Hepatocyte (in vitro differentiated cells): Measurements from ENCODE around the gene AMDHD2. TPM values are rescaled to one million over a fixed set of nuclear protein-coding genes. Genes with fewer than 3 reads are reported as not detected.

Experiments
- DNase-seq: peaks from one replicate; pipeline ENCODE4 v3.0.0-alpha.2; 2016; ENCODE audit warnings: low spot score
- H2AFZ ChIP-seq: fragments of 200-600 bp; sonication (generic); 2 replicates; pipeline ENCODE4 v1.6.0; 2016; ENCODE audit warnings: antibody characterized with exemption, mild to moderate bottlenecking
- H3K27ac ChIP-seq: fragments of 200-600 bp; sonication (generic); 2 replicates; pipeline ENCODE4 v1.5.1; 2016; ENCODE audit warnings: mild to moderate bottlenecking
- H3K27me3 ChIP-seq: fragments of 200-600 bp; sonication (generic); 2 replicates; pipeline ENCODE4 v1.6.1; 2016
- H3K36me3 ChIP-seq: fragments of 200-600 bp; sonication (generic); replicated peaks from 2 replicates; pipeline ENCODE4 v1.5.1; 2016; ENCODE audit warnings: low read depth; ENCODE audit not compliant: insufficient read depth
- H3K4me1 ChIP-seq: fragments of 200-600 bp; sonication (generic); 2 replicates; pipeline ENCODE4 v1.5.1; 2016; ENCODE audit warnings: mild to moderate bottlenecking, moderate library complexity; ENCODE audit not compliant: insufficient read depth
- H3K4me2 ChIP-seq: fragments of 200-600 bp; sonication (generic); 2 replicates; pipeline ENCODE4 v1.6.0; 2016
- H3K4me3 ChIP-seq: fragments of 200-600 bp; sonication (generic); 2 replicates; pipeline ENCODE4 v1.5.1; 2016; ENCODE audit warnings: mild to moderate bottlenecking
- H3K79me2 ChIP-seq: fragments of 200-600 bp; sonication (generic); 2 replicates; pipeline ENCODE4 v1.6.0; 2017; ENCODE audit warnings: mild to moderate bottlenecking
- H3K9me2 ChIP-seq: fragments of 200-600 bp; sonication (generic); replicated peaks from 2 replicates; pipeline ENCODE4 v1.6.0; 2017; ENCODE audit warnings: mild to moderate bottlenecking; ENCODE audit not compliant: insufficient read depth
- H3K9me3 ChIP-seq: fragments of 200-600 bp; sonication (generic); 2 replicates; pipeline ENCODE4 v1.5.1; 2016; ENCODE audit warnings: low read depth, mild to moderate bottlenecking
- H4K20me1 ChIP-seq: fragments of 200-600 bp; sonication (generic); 2 replicates; pipeline ENCODE4 v1.6.0; 2016; ENCODE audit warnings: mild to moderate bottlenecking; ENCODE audit not compliant: insufficient read depth, poor library complexity, severe bottlenecking
- CTCF ChIP-seq: fragments of 200-600 bp; sonication (generic); IDR thresholded peaks from 2 replicates; pipeline ENCODE4 v1.5.1; 2016; ENCODE audit warnings: antibody characterized with exemption, mild to moderate bottlenecking; ENCODE audit not compliant: poor library complexity
- EZH2 ChIP-seq: fragments of 200-600 bp; sonication (generic); IDR thresholded peaks from 2 replicates; pipeline ENCODE4 v1.6.1; 2016; ENCODE audit warnings: antibody characterized with exemption, mild to moderate bottlenecking, borderline replicate concordance
- EZH2phosphoT487 ChIP-seq: fragments of 200-600 bp; sonication (generic); IDR thresholded peaks from one replicate; pipeline ENCODE4 v1.6.1; 2018; ENCODE audit warnings: antibody characterized with exemption, mild to moderate bottlenecking, low read depth, moderate library complexity; ENCODE audit not compliant: unreplicated experiment, severe bottlenecking
- WGBS: methylation state at CpG from one replicate; pipeline ENCODE4 v1.1.6; 2016; ENCODE audit warnings: low lambda C conversion rate; ENCODE audit errors: missing lambda C conversion rate; 5-methylcytosine and 5-hydroxymethylcytosine counted together
- polyA plus RNA-seq: library from polyadenylated mRNA; unstranded; fragments of >200 nt; fragmentation: Nextera tagmentation; extraction: Ambion mirVana; gene quantifications from 2 replicates; pipeline ENCODE4 v1.2.1, GENCODE V29; 2016
- total RNA-seq: library from RNA; depleted of rRNA; stranded (reverse); fragments of >200 nt; gene quantifications from 2 replicates; pipeline ENCODE4 v1.2.3, GENCODE V29; 2014

Gene AMDHD2
- total and polyA plus RNA-seq, 2 experiments from 2014 or later: 43.6 to 70.8 TPM

GRCh38 chr16:2519711-2520080 is 475 bp upstream of the AMDHD2 start:
- Histone ChIP-seq H4K20me1 (peaks cover 58% of the 10 kb centered on the region), H3K4me3 (no peak overlapping the region), H3K36me3 (no peaks in the 10 kb centered on the region), H2AFZ (no peak overlapping the region), H3K9me2 (no peaks in the 10 kb centered on the region), H3K79me2 (peaks cover 83% of the 10 kb centered on the region), H3K27me3 (no peaks in the 10 kb centered on the region), H3K4me1 (peaks cover 46% of the 10 kb centered on the region), H3K27ac (peak overlapping the region; percentile 59), H3K4me2 (peak overlapping the region; percentile 95), H3K9me3 (no peaks in the 10 kb centered on the region)
- TF ChIP-seq EZH2: no peak
- TF ChIP-seq EZH2phosphoT487: no peak
- TF ChIP-seq CTCF: no peak
- 61% methylated on average over 22 of the region's 22 CpGs for WGBS
- no peak for DNase-seq

DNA sequence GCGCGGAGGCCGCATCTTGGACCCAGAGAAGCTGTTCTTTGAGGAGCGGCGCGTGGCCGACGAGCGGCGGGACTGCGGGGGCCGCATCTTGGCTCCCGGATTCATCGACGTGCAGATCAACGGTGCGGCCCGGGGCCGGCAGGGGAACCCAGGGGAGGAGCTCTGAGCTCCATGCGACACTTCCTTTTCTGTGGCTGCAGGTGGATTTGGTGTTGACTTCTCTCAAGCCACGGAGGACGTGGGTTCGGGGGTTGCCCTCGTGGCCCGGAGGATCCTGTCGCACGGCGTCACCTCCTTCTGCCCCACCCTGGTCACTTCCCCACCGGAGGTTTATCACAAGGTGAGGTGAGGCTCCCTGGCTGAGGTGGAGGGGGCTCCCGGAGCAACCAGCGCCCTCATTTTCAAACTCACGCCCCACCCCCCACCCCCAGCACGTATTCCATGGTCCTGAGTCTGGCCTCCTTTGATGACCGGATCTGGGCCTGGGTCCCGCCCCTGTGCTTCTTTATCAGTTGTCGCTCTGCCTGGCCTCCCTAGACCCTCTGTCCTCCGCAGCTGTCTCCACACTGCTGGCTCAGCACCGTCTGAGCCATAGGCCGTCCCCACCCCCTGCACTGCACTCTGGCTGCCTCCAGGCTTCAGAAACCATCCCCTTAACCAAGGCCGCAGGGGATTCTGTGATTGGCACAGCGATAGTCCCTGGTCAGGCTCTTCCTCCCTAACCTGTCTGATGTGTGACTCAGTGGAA is 787 bp downstream of the AMDHD2 start:
- Histone ChIP-seq H3K27ac (peak overlapping the region; percentile 81), H3K27me3 (no peaks in the 10 kb centered on the region), H3K4me3 (peak overlapping the region; percentile 49), H3K79me2 (peaks cover 76% of the 10 kb centered on the region), H3K9me3 (no peaks in the 10 kb centered on the region), H4K20me1 (peaks cover 45% of the 10 kb centered on the region), H3K4me1 (peaks cover 46% of the 10 kb centered on the region), H3K4me2 (peak overlapping the region; percentile 95), H3K36me3 (no peaks in the 10 kb centered on the region), H3K9me2 (no peaks in the 10 kb centered on the region), H2AFZ (no peak overlapping the region)
- peak; percentile 69 for DNase-seq
- TF ChIP-seq EZH2: no peak
- no peak for TF ChIP-seq EZH2phosphoT487
- TF ChIP-seq CTCF: no peak
- WGBS: 23% methylated on average over 31 of the region's 41 CpGs

DNA sequence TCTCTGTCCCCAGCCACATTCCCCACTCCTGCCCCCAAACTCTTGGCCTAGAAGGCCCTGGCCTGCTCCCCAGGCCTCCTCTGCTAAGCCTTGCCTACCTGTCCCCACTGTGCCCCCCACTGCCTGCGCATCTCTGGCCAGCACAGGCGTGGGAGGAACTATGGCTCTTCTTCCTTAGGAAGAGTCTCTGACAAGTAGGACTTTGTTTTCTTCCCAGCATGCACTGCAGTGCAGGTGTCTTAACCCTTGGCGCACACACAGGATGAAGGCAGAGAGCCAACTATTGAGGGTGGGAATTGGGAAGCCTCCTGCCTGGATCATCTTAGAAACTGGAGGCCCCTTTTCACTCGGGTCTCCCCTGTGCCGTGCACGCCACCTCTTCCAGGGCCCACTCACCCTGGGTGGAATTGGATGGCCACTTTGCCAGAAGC is 3.6 kb downstream of the AMDHD2 start:
- peak; percentile 42 for DNase-seq

More for the DNA sequence above, 3.6 kb downstream of the AMDHD2 start:
- no peak overlapping the region for H2AFZ ChIP-seq
- H4K20me1 ChIP-seq: peaks cover 16% of the 10 kb centered on the region
- 81% methylated on average over 6 of the region's 6 CpGs for WGBS
- no peaks in the 10 kb centered on the region for H3K9me3 ChIP-seq
- H3K4me2 ChIP-seq: peak overlapping the region; percentile 54
- no peak overlapping the region for H3K4me3 ChIP-seq
- H3K27ac ChIP-seq: peak overlapping the region; percentile 47
- no peaks in the 10 kb centered on the region for H3K9me2 ChIP-seq
- H3K27me3 ChIP-seq: no peaks in the 10 kb centered on the region
- H3K79me2 ChIP-seq: peaks cover 49% of the 10 kb centered on the region
- H3K4me1 ChIP-seq: peaks cover 31% of the 10 kb centered on the region
- H3K36me3 ChIP-seq: no peaks in the 10 kb centered on the region
- no peak for TF ChIP-seq EZH2
- no peak for TF ChIP-seq EZH2phosphoT487
- no peak for TF ChIP-seq CTCF
